GM19099 (cell line): ENCODE measurements around the gene ADAMTS15.

Source experiments
- POLR2A ChIP-seq: IDR thresholded peaks from 3 replicates; pipeline ENCODE4 v1.6.1; 2011; ENCODE audit warnings: low read depth; ENCODE audit not compliant: insufficient read length; ENCODE audit errors: extremely low read depth

Gene ADAMTS15

DNA sequence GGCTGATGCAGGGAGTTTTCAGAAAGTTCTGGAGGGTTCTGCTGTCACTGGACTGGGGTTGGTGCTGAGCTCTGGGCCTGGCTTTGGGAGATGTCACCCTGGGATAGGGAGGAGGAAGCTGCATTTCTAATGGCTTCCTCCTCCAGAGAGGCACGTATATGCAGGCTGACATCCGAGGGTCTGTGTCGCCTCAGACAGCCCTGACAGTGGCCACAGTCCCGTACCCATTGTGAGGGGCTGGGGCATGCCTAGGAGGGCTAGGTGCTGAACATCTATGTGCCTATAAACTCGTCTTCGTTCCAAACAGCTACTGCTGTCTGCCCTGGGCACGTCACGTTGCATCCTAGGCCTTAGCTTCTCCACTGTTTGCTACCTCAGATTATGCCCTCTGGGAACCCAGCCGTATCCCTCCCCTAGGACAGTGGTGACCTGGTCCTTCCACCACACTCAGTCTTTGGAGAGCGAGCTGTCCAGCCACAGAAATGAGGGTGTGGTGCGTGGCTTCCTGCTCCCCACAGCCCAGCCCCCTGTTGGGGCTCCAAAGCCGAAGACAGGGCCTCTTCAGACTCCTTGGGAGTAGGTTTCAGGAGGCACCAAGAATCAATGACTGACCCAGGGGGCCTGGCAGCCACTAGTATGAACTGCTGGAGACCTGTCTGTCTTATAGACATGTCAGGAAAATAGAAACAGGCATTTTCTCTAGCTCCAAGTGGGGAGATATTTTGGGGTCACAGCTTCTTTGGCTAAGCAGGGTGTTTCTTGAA is 26.4 kb downstream of the ADAMTS15 start:
- no peak for TF ChIP-seq POLR2A

DNA sequence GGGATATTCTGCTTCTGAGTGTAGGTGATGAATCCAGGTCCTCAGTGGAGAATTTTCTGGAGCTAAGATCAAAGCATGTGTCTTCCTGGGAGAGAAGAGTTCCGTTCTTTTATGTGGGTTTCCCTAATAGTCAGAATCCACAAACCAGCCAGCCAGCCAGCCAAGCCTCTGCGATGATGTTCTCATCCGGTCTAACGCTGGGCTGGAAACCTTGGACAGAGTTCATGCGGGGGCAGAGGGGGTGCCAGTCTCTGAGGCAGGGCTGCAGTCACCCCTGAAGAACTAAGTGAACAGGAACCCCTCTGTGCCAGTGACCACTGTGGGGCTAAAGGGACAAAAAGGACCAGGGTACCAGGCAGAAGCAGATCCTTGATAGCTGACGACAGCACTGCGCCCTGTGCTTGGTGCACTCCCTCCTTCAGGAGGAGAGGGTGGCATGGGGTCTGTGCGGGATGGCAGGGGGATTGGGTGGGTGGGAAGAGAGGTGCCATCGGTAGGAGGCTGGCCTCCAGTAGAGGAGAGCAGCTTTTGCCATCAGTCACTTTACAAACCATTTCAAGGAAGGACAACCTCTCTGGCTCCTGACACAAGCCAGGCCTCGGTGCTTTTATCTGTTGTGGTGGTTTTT is 27.1 kb downstream of the ADAMTS15 start:
- no peak for TF ChIP-seq POLR2A

DNA sequence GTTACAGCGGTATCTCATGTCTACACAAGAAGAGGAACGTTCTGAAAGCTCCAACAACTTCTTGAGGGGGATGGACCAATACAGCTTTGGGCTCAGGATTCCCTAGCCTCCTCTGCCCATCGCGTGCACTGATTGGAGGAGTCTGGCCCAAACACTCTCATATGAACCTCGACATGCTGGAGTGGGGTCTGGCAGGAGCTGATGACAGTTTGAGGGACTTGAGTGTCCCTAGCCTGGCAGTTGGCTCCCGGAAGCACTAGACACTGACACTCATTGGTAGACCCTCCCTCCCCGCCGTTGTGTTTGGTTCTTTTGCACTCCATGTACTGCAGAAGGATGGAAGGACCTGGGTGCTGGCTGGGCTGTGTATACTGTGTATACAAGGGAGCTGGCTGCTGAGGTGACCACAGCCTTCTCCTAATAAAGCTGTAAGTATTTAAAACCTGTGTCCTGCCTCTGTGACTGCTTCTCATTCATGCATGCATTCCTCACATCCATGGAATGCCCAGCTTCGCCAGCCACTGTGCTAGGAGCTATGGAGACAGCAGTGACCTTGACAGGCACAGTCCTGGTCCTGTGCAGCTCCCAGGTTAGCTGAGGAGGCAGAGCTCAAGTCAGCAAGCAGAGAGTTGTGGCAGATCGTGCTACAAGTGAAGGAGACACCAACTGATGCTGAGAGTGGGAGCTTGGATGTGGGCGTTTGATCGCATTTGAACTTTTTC is 27.9 kb downstream of the ADAMTS15 start:
- no peak for TF ChIP-seq POLR2A

DNA sequence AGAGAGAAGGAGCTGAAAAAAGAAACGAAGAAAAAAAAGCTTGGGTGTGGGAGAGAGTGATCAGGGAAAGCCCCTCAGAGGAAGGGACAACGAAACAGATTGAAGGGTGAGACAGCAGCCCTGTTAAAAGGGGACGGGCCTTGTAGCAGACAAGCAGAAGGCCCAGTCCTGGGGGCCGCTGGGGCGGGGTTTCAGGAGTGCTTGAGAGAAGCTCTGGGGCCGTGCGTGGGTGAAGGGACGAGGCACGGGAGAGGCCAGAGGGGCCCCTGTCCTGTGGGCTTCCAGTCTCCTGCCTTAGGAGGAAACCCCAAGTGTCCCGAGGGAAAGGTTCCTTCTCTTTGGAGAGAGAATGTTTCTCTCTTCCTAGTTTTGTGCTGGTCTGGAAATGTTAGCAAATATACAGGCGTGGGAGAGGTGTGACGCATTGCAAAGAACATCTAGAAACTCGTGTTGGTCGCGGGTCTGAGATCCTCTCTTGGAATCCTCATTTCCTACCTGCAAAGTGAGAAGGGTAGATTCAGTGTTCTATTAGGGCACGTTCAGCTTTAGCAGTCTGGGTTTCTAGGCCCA is 28.6 kb downstream of the ADAMTS15 start:
- TF ChIP-seq POLR2A = no peak

DNA sequence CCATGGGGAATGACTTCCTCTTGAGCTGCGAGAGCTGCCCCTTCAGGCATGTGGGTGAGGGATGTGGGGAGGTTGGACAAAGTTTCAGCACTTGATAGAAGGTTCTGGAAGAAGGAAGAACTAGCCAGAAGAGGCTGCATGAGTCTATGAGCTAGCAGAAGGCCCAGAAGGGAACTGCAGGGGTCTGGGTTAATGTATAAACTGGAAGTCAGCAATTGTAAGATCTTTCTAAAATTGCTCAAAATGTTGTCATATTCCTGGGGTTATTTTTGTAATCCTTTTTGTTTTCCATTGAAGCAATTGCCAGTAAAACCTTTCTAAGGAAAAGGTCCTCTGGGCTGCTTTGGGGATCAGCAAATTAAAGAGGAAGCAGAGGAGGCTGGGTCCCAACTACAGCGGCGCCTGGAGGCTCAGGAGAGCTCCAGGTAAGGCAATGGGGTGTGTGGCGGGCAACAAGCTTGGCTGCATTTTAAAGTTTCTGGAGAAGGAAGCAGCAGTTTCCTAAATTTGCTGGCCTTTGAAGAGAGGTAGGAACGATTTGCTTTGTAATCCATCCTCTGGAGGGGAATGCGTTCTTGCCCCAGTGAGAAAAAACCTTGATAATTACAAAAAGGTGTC is 29.2 kb downstream of the ADAMTS15 start:
- TF ChIP-seq POLR2A = no peak

DNA sequence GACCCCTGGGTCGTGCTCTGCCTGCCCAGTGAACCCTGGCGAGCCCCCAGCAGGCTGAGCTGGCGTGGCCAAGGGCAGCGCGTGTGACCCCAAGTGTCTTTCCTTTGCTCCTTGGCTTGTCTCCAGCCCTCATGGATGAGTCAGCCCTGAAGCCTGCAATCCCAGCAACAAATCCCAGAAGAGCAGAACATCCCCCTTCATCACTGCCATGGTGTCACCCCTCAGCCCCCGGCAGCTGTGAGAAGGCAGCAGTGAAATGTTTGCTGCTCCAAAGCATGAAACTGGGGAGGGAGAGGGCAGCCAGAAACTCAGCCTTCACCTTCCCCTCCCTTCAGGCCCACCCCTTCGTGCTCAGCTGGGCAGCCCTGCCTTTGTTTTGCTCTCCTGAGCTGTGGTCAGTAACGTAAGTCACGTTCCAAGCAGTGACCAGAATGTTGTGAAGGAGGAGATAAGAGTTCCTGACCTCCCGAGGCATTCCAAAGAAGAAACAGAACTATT is 29.8 kb downstream of the ADAMTS15 start:
- no peak for TF ChIP-seq POLR2A

DNA sequence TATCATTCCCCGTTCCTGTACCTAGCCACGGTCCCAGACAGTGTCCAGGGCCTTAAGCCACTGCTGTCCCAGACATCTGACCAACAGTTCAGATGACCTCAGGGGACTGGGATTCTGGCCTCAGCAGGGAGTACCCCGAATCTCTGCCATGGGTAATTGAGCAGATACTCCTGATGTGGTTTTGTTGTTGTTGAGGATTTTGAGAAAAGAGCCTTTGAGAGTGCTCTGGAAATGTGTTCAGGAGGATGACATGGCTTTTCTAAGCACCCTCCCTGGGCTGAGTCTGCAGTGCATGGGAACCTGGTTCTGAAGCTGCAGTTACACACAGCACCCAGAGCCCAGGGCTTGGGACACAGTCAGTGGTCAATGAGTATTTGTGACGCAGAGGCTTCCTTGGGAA is 30.4 kb downstream of the ADAMTS15 start:
- TF ChIP-seq POLR2A = no peak

DNA sequence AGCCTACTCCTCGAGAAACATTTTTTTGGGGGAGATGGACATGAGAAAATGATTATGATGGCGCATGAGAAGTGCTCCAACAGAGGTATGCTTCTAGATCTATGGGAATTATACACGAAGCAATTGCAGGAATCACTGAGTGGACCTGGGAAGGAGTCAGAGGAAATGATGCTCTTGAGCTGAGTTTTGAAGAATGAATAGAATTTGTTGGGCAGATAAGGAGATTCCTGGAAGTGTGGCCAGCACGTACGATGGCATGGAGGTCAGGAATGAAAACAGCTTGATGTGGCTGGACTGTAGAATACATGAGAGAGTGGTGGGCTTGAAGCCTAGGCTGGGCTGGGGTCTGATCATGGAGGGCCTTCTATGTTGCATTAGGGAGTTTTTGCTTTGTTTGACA is 31.7 kb downstream of the ADAMTS15 start:
- no peak for TF ChIP-seq POLR2A

DNA sequence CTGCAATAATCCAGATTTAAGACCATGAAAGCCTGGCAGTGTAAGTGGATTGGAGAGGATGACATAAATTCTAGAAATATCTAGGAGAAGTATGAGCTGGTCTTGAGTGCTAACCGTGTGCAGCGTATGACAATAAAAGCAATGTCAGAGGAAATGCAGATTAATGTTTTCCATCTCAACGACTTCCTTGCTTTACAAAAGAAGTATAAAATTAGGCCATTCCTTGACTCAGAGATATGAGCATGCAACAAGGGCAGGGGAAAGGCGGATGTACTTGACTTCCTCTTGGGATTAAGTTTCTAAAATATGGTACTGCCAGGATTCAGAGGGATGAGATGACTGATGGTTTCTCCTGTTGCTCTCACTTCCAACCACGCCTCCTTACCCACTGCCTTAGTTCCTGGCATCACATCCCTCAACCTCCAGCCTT is 32.3 kb downstream of the ADAMTS15 start:
- TF ChIP-seq POLR2A = no peak

DNA sequence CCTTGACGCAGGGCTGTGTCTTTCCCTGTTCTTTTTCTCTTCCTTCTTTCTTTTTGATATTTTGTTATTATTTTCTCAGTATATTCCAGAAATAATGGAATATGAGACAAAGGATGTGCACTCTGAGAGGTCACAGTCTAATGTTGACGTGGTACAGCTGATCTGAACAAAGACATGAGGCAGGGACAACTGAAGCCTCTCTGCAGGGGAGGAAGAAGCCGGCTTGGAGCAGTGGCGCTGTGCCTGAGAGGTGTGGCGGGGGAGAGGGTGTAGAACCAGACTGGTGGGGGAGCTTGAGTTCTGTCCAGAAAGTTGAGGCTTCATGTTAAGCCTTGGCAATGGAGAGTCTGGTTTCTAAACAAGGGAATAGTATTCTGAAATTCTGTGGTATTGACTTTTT is 34.7 kb downstream of the ADAMTS15 start:
- TF ChIP-seq POLR2A = no peak

DNA sequence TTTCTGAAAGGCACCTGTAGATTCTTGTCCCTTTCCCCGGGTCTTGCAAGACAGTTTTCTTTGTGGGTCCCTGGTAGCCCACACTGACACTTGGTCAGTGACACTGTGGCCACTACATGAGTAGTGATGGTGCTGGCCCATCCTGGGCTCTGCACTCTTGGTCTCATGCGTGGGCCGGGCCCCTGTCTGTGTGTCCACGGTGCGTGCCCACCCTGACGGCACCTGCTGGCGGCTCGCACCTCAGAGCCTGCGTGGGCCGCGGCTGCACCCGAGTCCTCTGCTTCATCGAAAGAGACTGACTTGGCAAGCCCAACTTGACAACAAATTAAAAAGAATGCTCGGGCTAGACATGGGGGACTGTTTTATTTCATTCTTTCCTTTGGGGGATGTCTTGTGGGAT is 37.5 kb downstream of the ADAMTS15 start:
- TF ChIP-seq POLR2A = no peak

DNA sequence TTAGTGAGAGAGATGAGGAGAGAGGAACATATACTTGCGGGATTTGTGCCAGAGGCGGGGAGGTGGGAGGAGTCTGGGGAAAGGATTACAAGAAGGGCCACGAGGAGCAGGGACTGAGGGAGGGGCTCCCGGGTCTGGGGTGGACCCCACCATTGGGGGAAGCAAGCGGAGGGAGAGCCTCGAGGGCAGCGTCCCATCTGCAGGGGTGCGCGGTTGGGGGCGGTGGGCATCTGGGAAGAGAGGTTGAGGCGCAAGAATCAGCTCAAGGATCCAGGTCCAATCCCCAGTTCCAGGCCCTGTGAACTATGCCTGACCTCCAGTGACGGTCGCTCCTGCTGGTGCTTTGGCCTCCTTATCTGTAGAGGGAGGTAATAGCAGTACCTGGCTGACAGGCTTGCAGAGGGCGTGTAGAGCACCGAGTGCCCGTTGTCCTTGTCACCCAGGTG is 38.0 kb downstream of the ADAMTS15 start:
- TF ChIP-seq POLR2A = no peak

DNA sequence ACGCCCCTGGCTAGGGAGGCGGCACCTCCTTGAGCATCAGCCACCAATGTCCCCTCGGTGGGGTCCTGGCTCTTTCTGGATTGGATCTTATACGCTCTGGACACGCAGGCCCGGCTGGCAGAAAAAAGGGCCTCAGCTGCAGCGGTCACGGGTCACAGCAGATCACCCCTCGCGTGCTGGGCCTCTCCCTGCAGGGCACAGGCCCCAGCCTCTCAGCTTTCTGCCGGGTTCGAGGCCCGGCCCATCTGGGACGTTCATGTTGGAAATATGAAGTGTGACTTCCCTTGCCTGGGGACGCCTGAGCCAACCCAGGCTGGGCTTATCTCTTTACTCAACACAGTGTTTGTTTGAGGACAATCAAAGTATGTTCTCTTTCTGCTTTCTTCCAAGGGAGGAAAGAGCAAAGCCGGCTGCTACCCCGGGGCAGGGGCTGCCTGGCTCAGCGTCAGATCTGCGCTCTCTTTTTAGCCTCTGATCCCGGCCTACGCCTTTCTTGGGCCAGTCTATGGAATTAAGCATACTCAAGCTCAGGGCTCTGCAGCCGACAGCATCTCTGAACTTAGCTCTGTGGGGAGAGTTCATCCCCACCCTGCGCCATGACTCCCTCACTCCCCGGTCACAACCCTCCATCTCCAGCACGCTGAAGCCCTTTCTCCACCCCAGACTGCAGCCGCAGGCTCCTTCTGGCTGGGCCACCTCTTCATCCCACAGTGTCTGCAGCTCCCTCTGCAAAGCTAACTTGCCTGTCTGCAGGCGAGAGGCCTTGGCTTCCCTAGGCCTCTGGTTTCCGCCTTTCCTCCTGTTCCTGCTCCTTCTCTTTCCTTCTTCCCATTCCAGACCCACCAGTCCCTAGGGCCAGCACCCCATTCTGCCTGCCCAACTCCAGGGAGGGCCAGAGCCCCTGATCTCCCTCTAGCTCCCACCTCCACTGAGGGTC is 38.8 kb downstream of the ADAMTS15 start:
- TF ChIP-seq POLR2A = no peak

DNA sequence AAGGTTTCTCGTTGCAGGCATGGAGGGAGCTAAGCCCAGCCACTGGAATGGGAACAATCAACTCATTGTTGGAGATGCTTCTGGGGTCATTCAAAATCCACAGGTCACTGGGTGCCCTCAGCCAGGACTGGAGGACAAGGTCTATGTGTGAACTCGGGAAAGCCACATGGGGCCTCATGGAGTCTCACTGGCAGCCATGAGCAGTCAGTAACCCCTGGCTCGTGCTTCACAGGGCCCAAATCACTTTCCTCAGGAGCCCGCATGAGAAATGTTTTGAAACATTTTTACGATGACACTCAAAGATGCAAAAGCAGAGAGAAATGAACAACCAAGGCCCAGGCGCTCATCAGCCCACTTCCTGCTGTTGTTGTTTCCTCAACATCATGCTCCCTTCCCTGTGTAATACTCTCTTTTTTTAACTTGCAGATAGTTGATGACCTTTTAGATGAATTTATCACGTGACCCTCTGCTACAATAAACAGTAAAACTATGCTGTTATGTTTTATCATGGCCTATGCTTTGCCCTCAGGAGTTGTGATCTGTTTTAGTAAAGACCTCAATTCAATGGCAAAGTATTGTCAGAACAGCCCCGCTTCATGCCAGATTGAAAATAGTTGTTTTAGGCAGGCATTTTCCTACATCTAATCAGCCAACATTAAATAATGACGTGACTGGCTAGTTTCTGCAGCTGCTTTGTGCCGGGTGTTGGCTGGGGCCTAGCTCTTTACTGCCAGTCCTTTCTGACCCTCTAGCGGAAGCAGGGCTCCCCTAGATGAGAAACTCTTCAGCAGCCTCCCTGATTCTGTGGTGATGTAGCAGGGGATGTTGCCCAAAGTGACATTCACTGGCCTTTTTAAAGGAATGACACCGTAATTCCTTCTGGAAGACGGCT is 39.7 kb downstream of the ADAMTS15 start:
- TF ChIP-seq POLR2A = no peak
